ENCODE results near the gene VMP1. TPM values are rescaled to one million over a fixed set of nuclear protein-coding genes. Genes with fewer than 3 reads are reported as not detected.
A peak's percentile ranks its signal among the peaks of the same experiment; 100 is the strongest.

The VMP1 gene
- total and polyA plus RNA-seq, 2 of the 13 experiments (the other 11 are each of a cell fraction or from before 2014, with no cell fraction given), result 186 to 271 TPM

GRCh38 chr17:59845595-59846393, 138.3 kb downstream of the VMP1 start (continued):
- TF ChIP-seq ZNF614 (CRISPR knock-in tag; IDR thresholded peaks at IDR 0.05; ENCODE audit: borderline replicate concordance) (peak; percentile 58; the same call in 1 of the 2 replicates), FOXK1 (CRISPR knock-in tag; IDR thresholded peaks at IDR 0.05; ENCODE audit: borderline replicate concordance, low read depth) (peak; percentile 63; the same call in 1 of the 2 replicates), FOXP1 (IDR thresholded peaks at IDR 0.05) (no peak), FOXP1 (CRISPR knock-in tag; IDR thresholded peaks at IDR 0.05) (peak; percentile 47; the same call in 1 of the 2 replicates), AHDC1 (CRISPR knock-in tag; IDR thresholded peaks at IDR 0.05; ENCODE audit: borderline replicate concordance) (peak; percentile 50; the same call in 1 of the 2 replicates), NCOA2 (CRISPR knock-in tag; IDR thresholded peaks at IDR 0.05) (peak; percentile 87), ARID5B (CRISPR knock-in tag; IDR thresholded peaks at IDR 0.05) (peak; percentile 73), TAF1 (CRISPR knock-in tag; IDR thresholded peaks at IDR 0.05) (peak; percentile 21; the same call in 1 of the 2 replicates), ZNF691 (CRISPR knock-in tag; IDR thresholded peaks at IDR 0.05; ENCODE audit: borderline replicate concordance, low read depth) (no peak), HNF1B (CRISPR knock-in tag; IDR thresholded peaks at IDR 0.05) (peak; percentile 46; the same call in 1 of the 2 replicates), RARA (CRISPR knock-in tag; IDR thresholded peaks at IDR 0.05) (peak; percentile 93), ZNF20 (CRISPR knock-in tag; IDR thresholded peaks at IDR 0.05) (0 out of 2 replicates have a peak, but pooled peaks have one; percentile 33), TEAD3 (CRISPR knock-in tag; optimal IDR thresholded peaks at IDR 0.05; ENCODE audit: borderline replicate concordance) (peak; percentile 37), DNMT3B (CRISPR knock-in tag; conservative IDR thresholded peaks at IDR 0.05) (peak; percentile 48; the same call in 1 of the 2 replicates), FOXC1 (CRISPR knock-in tag; IDR thresholded peaks at IDR 0.05; ENCODE audit: borderline replicate concordance) (0 out of 2 replicates have a peak, but pooled peaks have one; percentile 21), FIP1L1 (IDR thresholded peaks at IDR 0.05; ENCODE audit: borderline replicate concordance, insufficient read depth, low read depth, low read length) (no peak), SAP130 (CRISPR knock-in tag; IDR thresholded peaks at IDR 0.05; ENCODE audit: low read depth) (peak; percentile 53)
